Kidney epithelial cell (primary cell): ENCODE results near the gene PAFAH2. TPM values are rescaled to one million over a fixed set of nuclear protein-coding genes. Genes with fewer than 3 reads are reported as not detected.

Experiments used
- DNase-seq: peaks from one replicate; pipeline ENCODE4 v3.0.0-alpha.2; 2010; ENCODE audit warnings: low read depth
- H3K27me3 ChIP-seq: 2 replicates; pipeline ENCODE4 v1.6.0; 2011; ENCODE audit warnings: low read length; ENCODE audit not compliant: control insufficient read depth, insufficient read depth
- H3K36me3 ChIP-seq: 2 replicates; pipeline ENCODE4 v1.5.1; 2011; ENCODE audit warnings: low read length; ENCODE audit not compliant: control insufficient read depth, insufficient read depth
- H3K4me3 ChIP-seq: 2 replicates; pipeline ENCODE4 v1.5.1; 2011; ENCODE audit warnings: low read depth, mild to moderate bottlenecking, control low read depth, low read length
- CTCF ChIP-seq: IDR thresholded peaks from 2 replicates; pipeline ENCODE4 v1.5.1; 2011; ENCODE audit warnings: mild to moderate bottlenecking, moderate library complexity, low read length, control low read depth, inconsistent platforms; ENCODE audit not compliant: insufficient read depth, poor library complexity, severe bottlenecking
- total RNA-seq: library from RNA; depleted of rRNA; stranded (reverse); fragments of >200 nt; gene quantifications from 2 replicates; pipeline ENCODE4 v1.2.3, GENCODE V29; 2015

PAFAH2 gene
- total RNA-seq, 1 donor from 2014 or later, result 20.8 TPM

GRCh38 chr1:26037904-26038303 is 40.0 kb upstream of the PAFAH2 start:
- no peaks in the 10 kb centered on the region for H3K36me3 ChIP-seq
- no peak for DNase-seq
- H3K4me3 ChIP-seq, result no peak overlapping the region
- peaks cover 11% of the 10 kb centered on the region for H3K27me3 ChIP-seq
- no peak for TF ChIP-seq CTCF

- TF ChIP-seq CTCF, result no peak
Measured at GRCh38 chr1:26036756-26037281, 39.0 kb upstream of the PAFAH2 start.

GRCh38 chr1:26035959-26036755 is 38.3 kb upstream of the PAFAH2 start:
- H3K36me3 ChIP-seq, result no peaks in the 10 kb centered on the region
- peak; percentile 98 for TF ChIP-seq CTCF
- peak overlapping the region; percentile 69 for H3K4me3 ChIP-seq
- no peaks in the 10 kb centered on the region for H3K27me3 ChIP-seq
- DNase-seq, result peak; percentile 45

More at GRCh38 chr1:26036756-26037281, 39.0 kb upstream of the PAFAH2 start:
- DNase-seq, result no peak
- no peaks in the 10 kb centered on the region for H3K36me3 ChIP-seq
- no peak overlapping the region for H3K4me3 ChIP-seq
- peaks cover 5% of the 10 kb centered on the region for H3K27me3 ChIP-seq

- peak; percentile 6 for TF ChIP-seq CTCF
- peak; percentile 57 for DNase-seq
- Histone ChIP-seq H3K27me3 (no peaks in the 10 kb centered on the region), H3K36me3 (no peaks in the 10 kb centered on the region), H3K4me3 (peak overlapping the region; percentile 69)
Measured at GRCh38 chr1:26035203-26035958, 37.5 kb upstream of the PAFAH2 start.

GRCh38 chr1:26034504-26035202 is 36.8 kb upstream of the PAFAH2 start:
- peak overlapping the region; percentile 69 for H3K4me3 ChIP-seq
- no peak for TF ChIP-seq CTCF

More at GRCh38 chr1:26034504-26035202, 36.8 kb upstream of the PAFAH2 start:
- no peaks in the 10 kb centered on the region for H3K36me3 ChIP-seq
- no peaks in the 10 kb centered on the region for H3K27me3 ChIP-seq
- no peak for DNase-seq
